ENCODE data around the gene NR3C2. TPM values are rescaled to one million over a fixed set of nuclear protein-coding genes. Genes with fewer than 3 reads are reported as not detected.

The NR3C2 gene
- total RNA-seq, 4 donors from 2014 or later: 13.1 to 24.1 (median 14.6) TPM

GRCh38 chr4:148029781-148030180 lies 412.4 kb downstream of the NR3C2 start:
- Histone ChIP-seq H3K27ac (no peak overlapping the region), H3K36me3 (peaks cover 0 to 25% (median 0%) of the 10 kb centered on the region in 3 donors), H3K4me3 (no peak overlapping the region), H3K4me1 (peaks cover 0 to 34% (median 3%) of the 10 kb centered on the region in 4 donors), H3K9me3 (no peaks in the 10 kb centered on the region), H3K27me3 (no peaks in the 10 kb centered on the region)
- DNase-seq (ENCODE audit: low spot score in 2 of 2): no peak
- TF ChIP-seq CTCF (IDR thresholded peaks at IDR 0.05) (no peak), EP300 (IDR thresholded peaks at IDR 0.05) (no peak), POLR2A (IDR thresholded peaks at IDR 0.05) (no peak)
- 72 to 89% methylated on average over 3 of the region's 3 CpGs for WGBS, 2 donors

Measured in tibial nerve (tissue), 4 donors.